HEK293T (cell line): ENCODE measurements around the gene SKA2.

ENCODE experiments used
- CTCF ChIA-PET: fragments of 350-600 bp; formaldehyde crosslinking; extraction: SDS; loops from one replicate; lab custom pipeline; 2021; ENCODE audit warnings: antibody characterized with exemption, inconsistent platforms; lab: Yijun Ruan, JAX
- POLR2A ChIA-PET: fragments of 350-600 bp; formaldehyde crosslinking; extraction: SDS; loops from one replicate; lab custom pipeline; 2020; ENCODE audit warnings: antibody characterized with exemption, inconsistent platforms; lab: Yijun Ruan, JAX
- DNase-seq: peaks from one replicate; pipeline ENCODE4 v3.0.0; 2012; ENCODE audit warnings: mixed read lengths; ENCODE audit errors: extremely low spot score
- ARNT ChIP-seq: fragments of 450-650 bp; IDR thresholded peaks from 2 replicates; pipeline ENCODE4 v1.6.1; 2017; ENCODE audit warnings: mild to moderate bottlenecking
- BHLHE40 ChIP-seq: fragments of 450-650 bp; IDR thresholded peaks from 2 replicates; pipeline ENCODE4 v1.6.1; 2016; ENCODE audit warnings: mild to moderate bottlenecking, moderate library complexity, borderline replicate concordance
- CTBP1 ChIP-seq: fragments of 450-650 bp; IDR thresholded peaks from 2 replicates; pipeline ENCODE4 v1.6.1; 2016; ENCODE audit warnings: borderline replicate concordance
- ELF4 ChIP-seq: fragments of 450-650 bp; IDR thresholded peaks from 2 replicates; pipeline ENCODE4 v1.6.1; 2017; ENCODE audit warnings: antibody characterized with exemption
- FOXA1 ChIP-seq: fragments of 450-650 bp; IDR thresholded peaks from 2 replicates; pipeline ENCODE4 v1.6.1; 2016; ENCODE audit warnings: mild to moderate bottlenecking
- FOXK2 ChIP-seq: fragments of 450-650 bp; IDR thresholded peaks from 2 replicates; pipeline ENCODE4 v1.6.1; 2016; ENCODE audit warnings: mild to moderate bottlenecking
- FOXM1 ChIP-seq: fragments of 450-650 bp; IDR thresholded peaks from 2 replicates; pipeline ENCODE4 v1.6.1; 2017; ENCODE audit warnings: mild to moderate bottlenecking, borderline replicate concordance
- HDGF ChIP-seq: fragments of 450-650 bp; IDR thresholded peaks from 2 replicates; pipeline ENCODE4 v1.6.1; 2017; ENCODE audit warnings: antibody characterized with exemption, borderline replicate concordance
- L3MBTL2 ChIP-seq: fragments of 450-650 bp; conservative IDR thresholded peaks from 2 replicates; pipeline ENCODE4 v1.6.1; 2016; ENCODE audit warnings: mild to moderate bottlenecking
- LEF1 ChIP-seq: fragments of 450-650 bp; IDR thresholded peaks from 2 replicates; pipeline ENCODE4 v1.6.1; 2017; ENCODE audit warnings: mild to moderate bottlenecking, borderline replicate concordance
- NFRKB ChIP-seq: fragments of 450-650 bp; IDR thresholded peaks from 2 replicates; pipeline ENCODE4 v1.6.1; 2016; ENCODE audit warnings: mild to moderate bottlenecking, moderate library complexity
- SP1 ChIP-seq: fragments of 450-650 bp; IDR thresholded peaks from 2 replicates; pipeline ENCODE4 v1.6.1; 2017
- SUZ12 ChIP-seq: fragments of 450-650 bp; IDR thresholded peaks from 2 replicates; pipeline ENCODE4 v1.6.1; 2016; ENCODE audit warnings: mild to moderate bottlenecking
- TARDBP ChIP-seq: fragments of 450-650 bp; IDR thresholded peaks from 2 replicates; pipeline ENCODE4 v1.6.1; 2016
- ZNF384 ChIP-seq: fragments of 450-650 bp; IDR thresholded peaks from 2 replicates; pipeline ENCODE4 v1.6.1; 2016
- TF ChIP-seq, protein P1 (sequence below): fragments of 450-650 bp; IDR thresholded peaks from 2 replicates; pipeline ENCODE4 v1.6.1; 2016

SKA2 gene, protein sequence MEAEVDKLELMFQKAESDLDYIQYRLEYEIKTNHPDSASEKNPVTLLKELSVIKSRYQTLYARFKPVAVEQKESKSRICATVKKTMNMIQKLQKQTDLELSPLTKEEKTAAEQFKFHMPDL

DNA sequence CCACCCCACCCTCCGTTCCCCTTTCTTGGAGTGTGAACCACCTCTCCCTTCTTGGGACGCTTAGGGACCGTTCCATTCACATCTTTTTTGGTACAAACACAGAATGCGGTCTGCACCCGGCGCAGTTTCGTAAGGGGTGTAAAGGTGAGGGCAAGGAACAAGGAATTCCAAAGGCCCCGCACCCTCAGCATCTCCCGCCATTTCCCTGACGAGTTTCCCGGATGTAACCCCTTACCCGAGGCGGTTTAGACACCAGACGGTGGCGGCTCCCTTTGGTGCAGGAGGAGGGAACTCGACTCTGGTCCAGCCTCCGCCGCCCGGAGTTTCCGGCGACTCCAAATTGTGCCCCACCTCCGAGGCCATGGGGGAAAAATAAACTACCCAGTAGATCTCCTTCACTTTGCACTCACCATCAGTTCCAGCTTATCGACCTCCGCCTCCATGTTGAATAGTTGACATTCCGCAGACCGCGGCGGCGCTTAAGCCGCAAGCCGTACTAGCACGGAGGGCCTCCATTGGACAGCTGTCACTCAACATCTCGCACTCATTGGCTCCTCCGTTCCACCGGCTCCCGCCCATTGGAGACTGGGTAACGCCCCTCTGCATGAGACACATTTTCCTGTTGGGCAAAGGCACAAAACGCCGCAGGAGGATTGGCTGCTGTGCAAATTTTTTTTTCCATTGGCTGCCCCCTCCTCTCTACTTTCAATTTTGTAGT, at the start of gene SKA2:
SKA2 (minus strand) TSS at position 466 of the 718 bp plus-strand sequence; CDS start at position 443, 23 bp downstream.
- POLR2A ChIA-PET = interaction anchor here (0.5 to 2.7 kb wide), 19 partner anchors 9 to 636 kb away, joined by 3 to 25 read pairs (median 4); partner anchors contain the start of genes GDPD1, RAD51C, TRIM37 and VMP1
- CTCF ChIA-PET = interaction anchor here (0.5 to 0.8 kb wide), 2 partner anchors 11 to 142 kb away, joined by 3 to 4 read pairs; no protein-coding TSS in a partner anchor
- 0 out of 2 replicates have a peak, but pooled peaks have one; percentile 55 for TF ChIP-seq HDGF
- peak; percentile 54; the same call in 1 of the 2 replicates for TF ChIP-seq NFRKB
- peak; percentile 67; the same call in 1 of the 2 replicates for TF ChIP-seq LEF1
- TF ChIP-seq, protein P1, sequence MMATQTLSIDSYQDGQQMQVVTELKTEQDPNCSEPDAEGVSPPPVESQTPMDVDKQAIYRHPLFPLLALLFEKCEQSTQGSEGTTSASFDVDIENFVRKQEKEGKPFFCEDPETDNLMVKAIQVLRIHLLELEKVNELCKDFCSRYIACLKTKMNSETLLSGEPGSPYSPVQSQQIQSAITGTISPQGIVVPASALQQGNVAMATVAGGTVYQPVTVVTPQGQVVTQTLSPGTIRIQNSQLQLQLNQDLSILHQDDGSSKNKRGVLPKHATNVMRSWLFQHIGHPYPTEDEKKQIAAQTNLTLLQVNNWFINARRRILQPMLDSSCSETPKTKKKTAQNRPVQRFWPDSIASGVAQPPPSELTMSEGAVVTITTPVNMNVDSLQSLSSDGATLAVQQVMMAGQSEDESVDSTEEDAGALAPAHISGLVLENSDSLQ = peak; percentile 99
- no peak for TF ChIP-seq BHLHE40
- TF ChIP-seq L3MBTL2 = peak; percentile 92
- TF ChIP-seq ZNF384 = peak; percentile 92
- TF ChIP-seq SP1 = peak; percentile 88
- no peak for TF ChIP-seq CTBP1
- DNase-seq = peak; percentile 91

DNA sequence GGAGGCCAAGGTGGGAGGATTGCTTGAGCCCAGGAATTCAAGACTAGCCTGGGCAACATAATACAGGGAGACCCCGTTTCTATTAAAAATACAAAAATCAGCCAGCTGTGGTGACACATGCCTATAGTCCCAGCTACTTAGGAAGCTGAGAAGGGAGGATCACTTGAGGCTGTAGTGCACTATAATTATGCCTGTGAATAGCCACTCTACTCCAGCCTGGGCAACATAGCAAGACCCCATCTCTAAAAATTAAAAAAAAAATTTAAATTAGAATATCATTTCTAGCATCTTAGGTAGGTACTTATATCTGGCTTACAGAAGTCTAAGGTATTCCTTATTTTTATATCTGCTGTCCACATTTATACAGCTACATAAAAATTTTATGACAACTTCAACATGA, 47.3 kb upstream of the SKA2 start:
- ChIA-PET POLR2A (no interaction called here), CTCF (no interaction called here)
- DNase-seq = no peak
- TF ChIP-seq LEF1 = no peak
- no peak for TF ChIP-seq ARNT
- TF ChIP-seq FOXK2 = no peak
- TF ChIP-seq TARDBP = no peak
- no peak for TF ChIP-seq ZNF384
- TF ChIP-seq NFRKB = no peak
- no peak for TF ChIP-seq FOXM1
- TF ChIP-seq, protein P1 = no peak
- TF ChIP-seq ELF4 = no peak
- no peak for TF ChIP-seq L3MBTL2
- no peak for TF ChIP-seq SUZ12
- TF ChIP-seq CTBP1 = no peak
- TF ChIP-seq SP1 = no peak
- TF ChIP-seq HDGF = no peak
- no peak for TF ChIP-seq FOXA1
- TF ChIP-seq BHLHE40 = no peak

DNA sequence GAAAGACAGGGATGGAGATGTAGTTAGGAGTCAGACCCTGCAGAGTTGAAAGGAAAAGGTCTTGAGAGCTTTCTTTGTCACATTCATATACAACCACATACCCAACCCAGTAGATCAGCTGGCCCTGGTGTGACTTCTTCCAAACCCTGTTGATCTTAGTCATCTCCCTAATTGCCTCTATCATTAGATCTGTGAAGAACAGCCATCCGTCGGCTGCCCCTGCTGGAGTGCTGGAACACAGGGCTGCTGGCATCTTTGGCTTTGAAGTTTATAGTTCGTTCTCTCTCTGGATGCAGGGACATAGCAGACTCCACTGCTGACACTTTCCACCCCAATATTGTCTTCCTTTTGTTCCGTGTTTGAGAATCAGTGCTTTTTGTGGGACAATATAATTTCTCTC, 44.4 kb upstream of the SKA2 start:
- POLR2A ChIA-PET = no interaction called here
- CTCF ChIA-PET = no interaction called here
- DNase-seq = no peak
- TF ChIP-seq SUZ12 (no peak), FOXK2 (no peak), ELF4 (no peak), L3MBTL2 (no peak), HDGF (no peak), FOXA1 (no peak), ZNF384 (no peak), CTBP1 (no peak), SP1 (no peak), LEF1 (no peak), TARDBP (no peak), NFRKB (no peak)
- TF ChIP-seq, protein P1 = no peak

DNA sequence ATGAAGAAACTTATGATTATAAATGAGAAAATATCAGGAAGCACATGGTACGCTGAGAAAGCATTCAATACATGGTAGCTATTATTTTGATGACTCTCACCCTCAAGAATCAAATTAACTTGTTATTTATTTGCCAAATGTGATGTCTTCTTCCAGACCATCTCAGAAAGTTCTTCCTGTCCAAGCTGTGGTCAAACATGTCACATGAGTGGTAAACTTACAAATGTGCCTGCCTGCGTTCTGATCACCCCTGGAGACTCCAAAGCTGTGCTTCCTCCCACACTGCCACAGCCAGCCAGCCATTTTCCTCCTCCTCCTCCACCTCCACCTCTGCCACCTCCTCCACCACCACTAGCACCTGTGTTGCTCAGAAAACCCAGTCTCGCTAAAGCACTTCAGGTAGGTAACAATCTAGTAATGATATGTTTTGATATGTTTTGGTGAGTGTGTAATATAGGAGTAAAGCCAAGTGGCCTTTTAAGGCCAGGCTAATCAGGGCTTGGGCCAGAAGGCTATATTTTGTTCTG, 38.4 kb upstream of the SKA2 start:
- TF ChIP-seq LEF1 (no peak), ARNT (no peak), L3MBTL2 (no peak), NFRKB (no peak), FOXM1 (no peak)
- TF ChIP-seq, protein P1 = no peak
- POLR2A ChIA-PET = no interaction called here
- CTCF ChIA-PET = no interaction called here
- no peak for DNase-seq

DNA sequence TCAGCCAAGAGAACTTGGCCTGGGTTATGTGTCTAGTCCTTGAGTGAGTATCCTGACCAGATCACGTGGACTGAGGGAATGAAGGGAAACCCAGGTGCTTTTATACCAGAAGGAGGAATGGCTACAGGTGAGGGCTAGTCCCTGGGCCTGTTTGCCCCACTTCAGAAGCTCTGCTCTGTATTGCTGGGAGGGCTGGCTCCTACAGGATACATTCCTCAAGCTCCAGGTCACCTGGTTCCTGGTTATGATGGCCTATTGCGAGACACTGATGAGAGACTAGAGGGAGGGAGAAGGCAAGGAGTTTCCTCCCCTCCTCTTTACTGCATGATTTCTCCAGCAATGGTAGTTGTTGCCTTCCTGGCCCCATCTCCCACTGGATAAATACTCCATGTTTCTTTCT, 35.8 kb upstream of the SKA2 start:
- POLR2A ChIA-PET = no interaction called here
- CTCF ChIA-PET = no interaction called here
- no peak for DNase-seq
- TF ChIP-seq L3MBTL2 (no peak), HDGF (no peak), ZNF384 (no peak), SP1 (no peak), SUZ12 (no peak), ELF4 (no peak), FOXM1 (no peak), CTBP1 (no peak), BHLHE40 (no peak), FOXK2 (no peak), NFRKB (no peak), FOXA1 (no peak)
- TF ChIP-seq, protein P1 = no peak
